CD8-positive, alpha-beta memory T cell (primary cell): ENCODE measurements around the gene UBC. TPM values are rescaled to one million over a fixed set of nuclear protein-coding genes. Genes with fewer than 3 reads are reported as not detected.
"Not testable (repeated sequence)": the region's sequence is repeated elsewhere in the genome, so short reads cannot be mapped to it uniquely, and the experiment has no call there.

ENCODE experiments used
- CTCF ChIA-PET: fragments of 350-600 bp; sonication (Branson Sonifier 250); formaldehyde crosslinking; loops from one replicate; lab custom pipeline; 2021; ENCODE audit warnings: antibody characterized with exemption; lab: Charles Lee
- POLR2A ChIA-PET: fragments of 350-600 bp; sonication (Branson Sonifier 250); formaldehyde crosslinking; loops from one replicate; lab custom pipeline; 2021; ENCODE audit warnings: antibody characterized with exemption; lab: Charles Lee
- DNase-seq, 5 donors: peaks; one replicate each; pipeline versions ENCODE4 v3.0.0 to v3.0.0-alpha.2; 2020 to 2022; ENCODE audit warnings: mixed read lengths in 1 of 5
- H3K27ac ChIP-seq: one replicate; pipeline ENCODE4 v1.7.0; 2013; ENCODE audit warnings: low read depth, mild to moderate bottlenecking, low read length, moderate library complexity
- H3K27me3 ChIP-seq: 2 replicates; pipeline ENCODE4 v1.7.0; 2013; ENCODE audit warnings: low read length, mild to moderate bottlenecking; ENCODE audit not compliant: insufficient read depth, poor library complexity, severe bottlenecking
- H3K36me3 ChIP-seq: 2 replicates; pipeline ENCODE4 v1.7.0; 2013; ENCODE audit warnings: mild to moderate bottlenecking, low read length, moderate library complexity; ENCODE audit not compliant: insufficient read depth
- H3K4me1 ChIP-seq: 2 replicates; pipeline ENCODE4 v1.7.0; 2013; ENCODE audit warnings: mild to moderate bottlenecking, low read length, moderate library complexity; ENCODE audit not compliant: insufficient read depth
- H3K4me3 ChIP-seq: 2 replicates; pipeline ENCODE4 v1.7.0; 2013; ENCODE audit warnings: mild to moderate bottlenecking, low read length
- H3K9me3 ChIP-seq: 2 replicates; pipeline ENCODE4 v1.7.0; 2013; ENCODE audit warnings: mild to moderate bottlenecking, low read length
- H3K27ac Mint-ChIP-seq, 8 donors: one replicate each; pipeline ENCODE4 v1.8.0; 2020 to 2021; ENCODE audit warnings: mixed read lengths in 8 of 8, mild to moderate bottlenecking in 6 of 8, inconsistent platforms in 3 of 8, moderate library complexity in 3 of 8
- H3K27me3 Mint-ChIP-seq, 2 donors: one replicate each; pipeline ENCODE4 v1.8.0; 2020 to 2021; ENCODE audit warnings: mixed read lengths in 2 of 2, mild to moderate bottlenecking in 1 of 2, moderate library complexity in 1 of 2
- H3K36me3 Mint-ChIP-seq, 3 donors: one replicate each; pipeline ENCODE4 v1.8.0; 2020 to 2021; ENCODE audit warnings: mixed read lengths in 3 of 3, inconsistent platforms in 1 of 3, mild to moderate bottlenecking in 1 of 3
- H3K4me1 Mint-ChIP-seq, 3 donors: one replicate each; pipeline ENCODE4 v1.8.0; 2020 to 2021; ENCODE audit warnings: mixed read lengths in 3 of 3, inconsistent platforms in 1 of 3, mild to moderate bottlenecking in 1 of 3
- H3K4me3 Mint-ChIP-seq, 7 donors: one replicate each; pipeline ENCODE4 v1.8.0; 2020 to 2021; ENCODE audit warnings: mixed read lengths in 7 of 7, mild to moderate bottlenecking in 6 of 7, moderate library complexity in 4 of 7, inconsistent platforms in 2 of 7
- H3K9me3 Mint-ChIP-seq, 5 donors: one replicate each; pipeline ENCODE4 v1.8.0; 2020 to 2022; ENCODE audit warnings: mixed read lengths in 5 of 5, mild to moderate bottlenecking in 3 of 5, moderate library complexity in 2 of 5, inconsistent platforms in 1 of 5
- polyA plus RNA-seq: library from polyadenylated mRNA; unstranded; fragments of 300-500 nt; fragmentation: Illumina TruSeq; gene quantifications from one replicate; pipeline ENCODE4 v1.2.3, GENCODE V29; 2021
- total RNA-seq, 2 experiments: library from RNA; stranded (reverse); gene quantifications; one replicate each; pipeline ENCODE4 v1.2.3, GENCODE V29; 2021

UBC gene
- total and polyA plus RNA-seq, 3 experiments from 2014 or later: 839 to 1,913 (median 849) TPM

DNA sequence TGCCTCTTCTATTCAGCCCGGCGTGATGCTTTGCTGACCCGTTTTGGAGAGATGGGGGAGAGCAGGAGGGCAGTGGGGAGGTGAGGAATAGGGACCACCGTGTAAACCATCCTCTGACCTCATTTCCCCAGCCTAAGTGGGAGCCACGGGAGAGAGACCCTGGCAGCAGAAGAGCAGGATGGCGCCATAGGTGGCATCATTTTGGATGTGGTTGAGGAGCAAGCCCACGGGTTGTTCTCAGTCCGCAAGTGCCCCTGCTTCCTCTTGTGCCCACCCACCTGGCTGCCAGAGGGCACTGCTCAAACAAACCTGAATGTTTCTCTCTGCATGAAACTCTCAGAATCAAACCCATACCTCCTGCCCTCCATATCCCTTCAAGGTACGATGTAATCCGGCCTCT lies 10.7 kb upstream of the UBC start:
- no peaks in the 10 kb centered on the region for H3K9me3 ChIP-seq
- no peaks in the 10 kb centered on the region for H3K27me3 ChIP-seq
- CTCF ChIA-PET: interaction anchor here (1.3 to 30.2 kb wide), 4 partner anchors 11 to 18 kb away, joined by 4 to 711 read pairs (median 14); partner anchors contain the start of gene UBC
- H3K9me3 Mint-ChIP-seq: peaks cover 0 to 10% (median 7%) of the 10 kb centered on the region in 5 donors
- H3K4me1 ChIP-seq: peaks cover 45% of the 10 kb centered on the region
- H3K4me3 Mint-ChIP-seq: peak overlapping the region in 1 of 7 donors; percentile 41
- no peak overlapping the region for H3K4me3 ChIP-seq
- no peak overlapping the region for H3K27ac ChIP-seq
- peak in 1 of 5 donors; percentile 37 for DNase-seq
- peaks cover 0 to 8% (median 0%) of the 10 kb centered on the region in 3 donors for H3K36me3 Mint-ChIP-seq
- H3K36me3 ChIP-seq: no peaks in the 10 kb centered on the region
- POLR2A ChIA-PET: no interaction called here
- peaks cover 0 to 15% of the 10 kb centered on the region in 2 donors for H3K27me3 Mint-ChIP-seq
- H3K4me1 Mint-ChIP-seq: peaks cover 44 to 59% (median 47%) of the 10 kb centered on the region in 3 donors
- peak overlapping the region in 2 of 8 donors; percentile 36 to 97 for H3K27ac Mint-ChIP-seq

- peak overlapping the region in 1 of 7 donors; percentile 27 for H3K4me3 Mint-ChIP-seq
- peak overlapping the region in 5 of 8 donors; percentile 37 to 97 (median 55) for H3K27ac Mint-ChIP-seq
- Histone ChIP-seq H3K4me3 (no peak overlapping the region), H3K9me3 (no peaks in the 10 kb centered on the region), H3K4me1 (peaks cover 49% of the 10 kb centered on the region), H3K27ac (no peak overlapping the region), H3K36me3 (no peaks in the 10 kb centered on the region), H3K27me3 (no peaks in the 10 kb centered on the region)
- H3K9me3 Mint-ChIP-seq: peaks cover 0 to 10% (median 7%) of the 10 kb centered on the region in 5 donors
- peak in 1 of 5 donors; percentile 13 for DNase-seq
- H3K36me3 Mint-ChIP-seq: peaks cover 0 to 8% (median 0%) of the 10 kb centered on the region in 3 donors
- H3K4me1 Mint-ChIP-seq: peaks cover 54 to 63% (median 54%) of the 10 kb centered on the region in 3 donors
- ChIA-PET POLR2A (interaction anchor here (0.9 kb wide), 1 partner anchor 9 kb away, joined by 3 read pairs; the partner anchor contains the start of gene UBC), CTCF (interaction anchor here (1.3 to 30.2 kb wide), 4 partner anchors 10 to 17 kb away, joined by 4 to 711 read pairs (median 10); partner anchors contain the start of gene UBC)
- H3K27me3 Mint-ChIP-seq: peaks cover 0 to 15% of the 10 kb centered on the region in 2 donors
Observed at GRCh38 chr12:124923905-124924734, 9.7 kb upstream of the UBC start.

- CTCF ChIA-PET: interaction anchor here (1.4 to 30.2 kb wide), 2 partner anchors 15 to 17 kb away, joined by 13 to 711 read pairs; no protein-coding TSS in a partner anchor
- no peaks in the 10 kb centered on the region for H3K36me3 ChIP-seq
- Mint-ChIP-seq H3K27ac (peak overlapping the region; percentile 94 to 100 (median 98)), H3K4me1 (peaks cover 57 to 69% (median 58%) of the 10 kb centered on the region in 3 donors), H3K9me3 (no peaks in the 10 kb centered on the region), H3K27me3 (peaks cover 0 to 8% of the 10 kb centered on the region in 2 donors), H3K4me3 (peak overlapping the region; percentile 78 to 85 (median 84)), H3K36me3 (no peaks in the 10 kb centered on the region)
- no peaks in the 10 kb centered on the region for H3K9me3 ChIP-seq
- POLR2A ChIA-PET: interaction anchor here (0.6 to 9.6 kb wide), 3 partner anchors 8 to 18 kb away, joined by 3 to 224 read pairs (median 7); no protein-coding TSS in a partner anchor
- H3K27ac ChIP-seq: peak overlapping the region; percentile 100
- no peaks in the 10 kb centered on the region for H3K27me3 ChIP-seq
- peak; percentile 35 to 84 (median 64) for DNase-seq
- H3K4me3 ChIP-seq: peak overlapping the region; percentile 45
- H3K4me1 ChIP-seq: peaks cover 58% of the 10 kb centered on the region
Observed at GRCh38 chr12:124921200-124922031, 7.0 kb upstream of the UBC start.

GRCh38 chr12:124920353-124920935 lies 6.0 kb upstream of the UBC start:
- peaks cover 62 to 78% (median 67%) of the 10 kb centered on the region in 3 donors for H3K4me1 Mint-ChIP-seq

GRCh38 chr12:124919521-124920352 lies 5.3 kb upstream of the UBC start:
- peak in 2 of 5 donors; percentile 53 to 60 for DNase-seq
- CTCF ChIA-PET: interaction anchor here (3.9 to 30.2 kb wide), 2 partner anchors 13 to 18 kb away, joined by 29 to 711 read pairs; no protein-coding TSS in a partner anchor
- peak overlapping the region; percentile 100 for H3K27ac ChIP-seq
- peak overlapping the region; percentile 44 for H3K4me3 ChIP-seq
- peaks cover 71% of the 10 kb centered on the region for H3K4me1 ChIP-seq
- H3K9me3 ChIP-seq: no peaks in the 10 kb centered on the region
- no peaks in the 10 kb centered on the region for H3K36me3 ChIP-seq
- Mint-ChIP-seq H3K27ac (peak overlapping the region; percentile 94 to 100 (median 98)), H3K36me3 (peaks cover 0 to 2% (median 0%) of the 10 kb centered on the region in 3 donors), H3K4me1 (peaks cover 66 to 84% (median 72%) of the 10 kb centered on the region in 3 donors), H3K4me3 (peak overlapping the region; percentile 78 to 93 (median 84)), H3K9me3 (peaks cover 0 to under 1% (median 0%) of the 10 kb centered on the region in 5 donors), H3K27me3 (peaks cover 0 to 8% of the 10 kb centered on the region in 2 donors)
- POLR2A ChIA-PET: interaction anchor here (0.8 to 9.6 kb wide), 4 partner anchors 9 to 20 kb away, joined by 3 to 224 read pairs (median 5); no protein-coding TSS in a partner anchor
- no peaks in the 10 kb centered on the region for H3K27me3 ChIP-seq

More at GRCh38 chr12:124920353-124920935, 6.0 kb upstream of the UBC start:
- H3K27me3 Mint-ChIP-seq: peaks cover 0 to 8% of the 10 kb centered on the region in 2 donors
- H3K4me3 ChIP-seq: peak overlapping the region; percentile 45
- no peaks in the 10 kb centered on the region for H3K27me3 ChIP-seq
- H3K9me3 Mint-ChIP-seq: no peaks in the 10 kb centered on the region
- POLR2A ChIA-PET: interaction anchor here (0.8 to 9.6 kb wide), 4 partner anchors 8 to 19 kb away, joined by 3 to 224 read pairs (median 5); no protein-coding TSS in a partner anchor
- DNase-seq: no peak
- H3K4me1 ChIP-seq: peaks cover 67% of the 10 kb centered on the region
- no peaks in the 10 kb centered on the region for H3K36me3 ChIP-seq
- no peaks in the 10 kb centered on the region for H3K36me3 Mint-ChIP-seq
- H3K27ac ChIP-seq: peak overlapping the region; percentile 100
- CTCF ChIA-PET: interaction anchor here (3.9 to 30.2 kb wide), 2 partner anchors 14 to 18 kb away, joined by 29 to 711 read pairs; no protein-coding TSS in a partner anchor
- H3K9me3 ChIP-seq: no peaks in the 10 kb centered on the region
- peak overlapping the region; percentile 94 to 100 (median 98) for H3K27ac Mint-ChIP-seq
- peak overlapping the region; percentile 78 to 93 (median 84) for H3K4me3 Mint-ChIP-seq

DNA sequence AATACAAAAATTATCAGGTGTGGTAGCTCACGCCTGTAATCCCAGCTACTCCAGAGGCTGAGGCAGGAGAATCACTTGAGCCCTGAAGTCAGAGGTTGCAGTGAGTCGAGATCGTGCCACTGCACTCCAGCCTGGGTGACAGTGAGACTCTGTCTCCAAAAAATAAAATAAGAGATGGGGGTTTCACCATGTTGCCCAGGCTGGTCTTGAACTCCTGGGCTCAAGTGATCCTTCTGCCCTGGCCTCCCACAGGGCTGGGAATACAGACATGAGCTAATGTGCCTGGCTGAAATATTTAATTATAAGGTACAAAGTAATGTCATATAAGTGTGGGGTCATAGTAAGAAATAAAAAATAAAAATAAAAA lies 4.2 kb upstream of the UBC start:
- Histone ChIP-seq H3K4me1 (peaks cover 72% of the 10 kb centered on the region), H3K4me3 (peak overlapping the region; percentile 58), H3K27ac (peak overlapping the region; percentile 100)
- H3K4me1 Mint-ChIP-seq: peaks cover 75 to 92% (median 81%) of the 10 kb centered on the region in 3 donors
- H3K4me3 Mint-ChIP-seq: peak overlapping the region in 4 of 7 donors; percentile 75 to 100 (median 91)
- not testable (repeated sequence) for H3K9me3 ChIP-seq, H3K36me3 ChIP-seq, H3K27me3 ChIP-seq, DNase-seq
- H3K36me3 Mint-ChIP-seq: peaks cover 6 to 13% (median 6%) of the 10 kb centered on the region in 3 donors
- ChIA-PET CTCF (interaction anchor here (1.3 to 30.2 kb wide), 3 partner anchors 12 to 19 kb away, joined by 4 to 711 read pairs (median 29); no protein-coding TSS in a partner anchor), POLR2A (interaction anchor here (0.6 to 9.6 kb wide), 4 partner anchors 8 to 21 kb away, joined by 5 to 224 read pairs (median 12); no protein-coding TSS in a partner anchor)
- H3K9me3 Mint-ChIP-seq: peaks cover 0 to 11% (median 4%) of the 10 kb centered on the region in 5 donors
- peaks cover 0 to 20% of the 10 kb centered on the region in 2 donors for H3K27me3 Mint-ChIP-seq
- H3K27ac Mint-ChIP-seq: peak overlapping the region in 6 of 8 donors; percentile 60 to 100 (median 96)
